Bronchial epithelial cell (primary cell): ENCODE results near the gene C2CD4C. TPM values are rescaled to one million over a fixed set of nuclear protein-coding genes. Genes with fewer than 3 reads are reported as not detected.

Source experiments
- DNase-seq: peaks from one replicate; pipeline ENCODE4 v3.0.0-alpha.2; 2010; ENCODE audit warnings: low read depth
- FAIRE-seq: peaks from 2 replicates; lab custom pipeline; 2011; peaks lifted over from hg19 to GRCh38; lab: Jason Lieb, UNC
- H3K27me3 ChIP-seq: 2 replicates; pipeline ENCODE4 v1.5.1; 2011; ENCODE audit warnings: low read length; ENCODE audit not compliant: control insufficient read depth, insufficient read depth
- H3K36me3 ChIP-seq: 2 replicates; pipeline ENCODE4 v1.5.1; 2011; ENCODE audit warnings: low read length; ENCODE audit not compliant: control insufficient read depth, insufficient read depth
- H3K4me3 ChIP-seq: 2 replicates; pipeline ENCODE4 v1.5.1; 2011; ENCODE audit warnings: mild to moderate bottlenecking, low read depth, low read length, control low read depth
- CTCF ChIP-seq: IDR thresholded peaks from 2 replicates; pipeline ENCODE4 v1.5.1; 2011; ENCODE audit warnings: mild to moderate bottlenecking, moderate library complexity, low read length, control low read depth, inconsistent platforms; ENCODE audit not compliant: insufficient read depth, severe bottlenecking
- total RNA-seq: library from RNA; depleted of rRNA; stranded (reverse); fragments of >200 nt; gene quantifications from 2 replicates; pipeline ENCODE4 v1.2.1, GENCODE V29; 2014

Gene C2CD4C
- total RNA-seq, 1 donor from 2014 or later, result 0.26 TPM

DNA sequence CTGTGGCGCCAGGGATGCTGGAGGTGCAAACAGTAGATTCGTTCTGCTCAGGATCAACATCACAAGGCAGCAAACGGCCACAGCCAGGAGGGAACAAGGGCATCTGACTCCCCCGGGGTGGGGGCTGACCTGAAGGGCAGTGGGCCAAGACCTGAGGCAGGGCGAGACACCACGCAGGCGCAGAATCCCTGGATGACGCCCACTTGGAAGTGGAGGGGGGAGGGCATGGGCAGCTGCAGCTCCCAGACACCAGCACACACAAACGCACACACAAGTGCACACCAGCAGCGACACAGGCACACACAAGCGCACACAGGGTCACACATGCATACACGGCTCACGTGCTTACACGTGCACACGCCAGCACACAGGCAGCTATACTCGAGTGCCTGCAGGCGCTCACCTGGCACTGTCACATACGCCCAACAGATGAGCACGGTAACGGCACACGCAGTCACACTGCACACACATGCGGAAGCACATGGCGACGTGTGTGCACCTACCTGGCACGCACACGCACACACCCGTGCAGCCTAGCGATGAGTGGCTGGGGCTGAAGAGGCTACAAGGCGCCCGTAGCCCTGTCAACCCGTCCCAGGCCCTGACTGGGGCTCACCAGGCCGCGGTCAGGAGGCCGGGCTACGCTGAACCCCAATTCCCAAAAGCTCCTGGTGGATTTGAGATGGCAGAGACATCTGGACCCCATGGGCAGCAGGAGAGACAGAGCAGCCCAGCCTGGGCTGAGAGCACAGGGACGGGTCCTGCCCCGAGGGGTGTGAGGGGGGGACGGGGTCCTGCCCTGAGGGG is 5.5 kb downstream of the C2CD4C start:
- DNase-seq, result no peak
- no peak for TF ChIP-seq CTCF
- peak; percentile 88 for FAIRE-seq
- no peaks in the 10 kb centered on the region for H3K36me3 ChIP-seq
- no peaks in the 10 kb centered on the region for H3K27me3 ChIP-seq
- H3K4me3 ChIP-seq, result no peak overlapping the region

DNA sequence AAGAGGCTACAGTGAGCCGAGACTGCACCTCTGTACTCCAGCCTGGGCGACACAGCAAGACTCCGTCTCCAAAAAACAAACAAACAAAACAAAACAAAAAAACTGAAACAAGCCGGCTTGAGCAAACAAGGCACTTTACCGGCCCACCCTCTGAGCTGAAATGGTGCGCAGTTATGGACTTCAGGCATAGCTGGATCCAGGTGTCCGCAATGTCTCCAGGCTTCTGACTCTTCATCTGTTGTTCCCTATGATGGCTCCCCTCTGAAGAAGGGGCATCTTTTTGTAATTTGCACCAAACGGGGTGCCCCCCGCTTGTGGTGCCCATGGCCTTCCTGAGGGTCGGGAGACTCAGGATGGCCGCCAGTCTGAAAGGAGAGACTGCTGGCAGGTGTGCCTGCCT is 6.2 kb downstream of the C2CD4C start:
- H3K27me3 ChIP-seq, result no peaks in the 10 kb centered on the region
- H3K36me3 ChIP-seq, result no peaks in the 10 kb centered on the region
- no peak for DNase-seq
- no peak for FAIRE-seq
- TF ChIP-seq CTCF, result no peak
- H3K4me3 ChIP-seq, result no peak overlapping the region

GRCh38 chr19:401866-402511 is 7.0 kb downstream of the C2CD4C start:
- FAIRE-seq, result no peak
- no peak for DNase-seq
- no peak for TF ChIP-seq CTCF
- Histone ChIP-seq H3K27me3 (no peaks in the 10 kb centered on the region), H3K4me3 (no peak overlapping the region), H3K36me3 (no peaks in the 10 kb centered on the region)

GRCh38 chr19:400976-401865 is 7.7 kb downstream of the C2CD4C start:
- DNase-seq (no peak), FAIRE-seq (no peak)
- H3K36me3 ChIP-seq, result no peaks in the 10 kb centered on the region
- TF ChIP-seq CTCF, result no peak
- no peak overlapping the region for H3K4me3 ChIP-seq
- no peaks in the 10 kb centered on the region for H3K27me3 ChIP-seq

DNA sequence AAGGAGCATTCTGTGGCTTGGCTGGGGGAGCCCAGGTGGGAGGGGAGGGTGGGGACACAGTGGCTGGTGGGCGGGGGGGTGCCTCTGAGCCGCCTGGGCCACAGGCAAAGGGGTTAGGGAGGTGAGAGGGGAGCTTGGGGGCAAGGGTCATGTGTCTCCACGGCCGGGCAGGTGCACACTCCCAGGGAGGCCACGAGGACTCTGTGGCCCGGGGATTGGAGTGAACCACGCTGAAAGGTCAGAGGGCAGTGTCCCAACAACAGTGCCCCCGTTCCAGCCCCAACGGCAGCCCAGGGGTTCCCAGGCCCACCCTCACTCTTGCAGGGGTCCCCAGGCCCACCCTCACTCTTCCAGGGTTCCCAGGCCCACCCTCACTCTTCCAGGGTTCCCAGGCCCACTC is 9.6 kb downstream of the C2CD4C start:
- H3K27me3 ChIP-seq, result no peaks in the 10 kb centered on the region
- H3K4me3 ChIP-seq, result no peak overlapping the region
- H3K36me3 ChIP-seq, result no peaks in the 10 kb centered on the region
- no peak for TF ChIP-seq CTCF
- no peak for FAIRE-seq
- DNase-seq, result no peak
